ENCODE measurements around the gene TRAF3IP3.

DNA sequence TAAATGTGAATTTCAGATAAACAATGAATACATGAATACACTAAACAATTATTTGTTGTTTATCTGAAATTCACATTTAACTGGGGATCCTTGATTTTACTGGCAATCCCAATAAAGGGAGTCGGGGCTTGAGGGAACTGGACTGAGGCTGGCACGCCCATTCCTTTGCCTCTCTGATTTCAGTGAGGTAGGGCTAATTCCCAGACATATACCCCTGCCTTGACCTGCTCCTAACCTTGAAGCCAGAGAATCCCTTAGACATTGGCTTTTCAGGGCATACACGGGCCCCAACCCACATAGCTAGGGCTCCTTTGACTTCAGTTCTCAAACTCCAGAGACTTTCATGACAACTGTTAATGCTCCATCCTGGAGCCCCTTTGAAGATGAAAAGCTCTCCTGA, 61.1 kb downstream of the TRAF3IP3 start:
- TF ChIP-seq, protein P1, sequence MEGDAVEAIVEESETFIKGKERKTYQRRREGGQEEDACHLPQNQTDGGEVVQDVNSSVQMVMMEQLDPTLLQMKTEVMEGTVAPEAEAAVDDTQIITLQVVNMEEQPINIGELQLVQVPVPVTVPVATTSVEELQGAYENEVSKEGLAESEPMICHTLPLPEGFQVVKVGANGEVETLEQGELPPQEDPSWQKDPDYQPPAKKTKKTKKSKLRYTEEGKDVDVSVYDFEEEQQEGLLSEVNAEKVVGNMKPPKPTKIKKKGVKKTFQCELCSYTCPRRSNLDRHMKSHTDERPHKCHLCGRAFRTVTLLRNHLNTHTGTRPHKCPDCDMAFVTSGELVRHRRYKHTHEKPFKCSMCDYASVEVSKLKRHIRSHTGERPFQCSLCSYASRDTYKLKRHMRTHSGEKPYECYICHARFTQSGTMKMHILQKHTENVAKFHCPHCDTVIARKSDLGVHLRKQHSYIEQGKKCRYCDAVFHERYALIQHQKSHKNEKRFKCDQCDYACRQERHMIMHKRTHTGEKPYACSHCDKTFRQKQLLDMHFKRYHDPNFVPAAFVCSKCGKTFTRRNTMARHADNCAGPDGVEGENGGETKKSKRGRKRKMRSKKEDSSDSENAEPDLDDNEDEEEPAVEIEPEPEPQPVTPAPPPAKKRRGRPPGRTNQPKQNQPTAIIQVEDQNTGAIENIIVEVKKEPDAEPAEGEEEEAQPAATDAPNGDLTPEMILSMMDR (IDR thresholded peaks at IDR 0.05; ENCODE audit: poor library complexity, severe bottlenecking), result no peak
- no peak for TF ChIP-seq EZH2 (IDR thresholded peaks at IDR 0.05; ENCODE audit: borderline replicate concordance, insufficient read depth, low read length, poor library complexity, severe bottlenecking)
- TF ChIP-seq SMC3 (conservative IDR thresholded peaks at IDR 0.05; ENCODE audit: poor library complexity), result no peak
- TF ChIP-seq, protein P2, sequence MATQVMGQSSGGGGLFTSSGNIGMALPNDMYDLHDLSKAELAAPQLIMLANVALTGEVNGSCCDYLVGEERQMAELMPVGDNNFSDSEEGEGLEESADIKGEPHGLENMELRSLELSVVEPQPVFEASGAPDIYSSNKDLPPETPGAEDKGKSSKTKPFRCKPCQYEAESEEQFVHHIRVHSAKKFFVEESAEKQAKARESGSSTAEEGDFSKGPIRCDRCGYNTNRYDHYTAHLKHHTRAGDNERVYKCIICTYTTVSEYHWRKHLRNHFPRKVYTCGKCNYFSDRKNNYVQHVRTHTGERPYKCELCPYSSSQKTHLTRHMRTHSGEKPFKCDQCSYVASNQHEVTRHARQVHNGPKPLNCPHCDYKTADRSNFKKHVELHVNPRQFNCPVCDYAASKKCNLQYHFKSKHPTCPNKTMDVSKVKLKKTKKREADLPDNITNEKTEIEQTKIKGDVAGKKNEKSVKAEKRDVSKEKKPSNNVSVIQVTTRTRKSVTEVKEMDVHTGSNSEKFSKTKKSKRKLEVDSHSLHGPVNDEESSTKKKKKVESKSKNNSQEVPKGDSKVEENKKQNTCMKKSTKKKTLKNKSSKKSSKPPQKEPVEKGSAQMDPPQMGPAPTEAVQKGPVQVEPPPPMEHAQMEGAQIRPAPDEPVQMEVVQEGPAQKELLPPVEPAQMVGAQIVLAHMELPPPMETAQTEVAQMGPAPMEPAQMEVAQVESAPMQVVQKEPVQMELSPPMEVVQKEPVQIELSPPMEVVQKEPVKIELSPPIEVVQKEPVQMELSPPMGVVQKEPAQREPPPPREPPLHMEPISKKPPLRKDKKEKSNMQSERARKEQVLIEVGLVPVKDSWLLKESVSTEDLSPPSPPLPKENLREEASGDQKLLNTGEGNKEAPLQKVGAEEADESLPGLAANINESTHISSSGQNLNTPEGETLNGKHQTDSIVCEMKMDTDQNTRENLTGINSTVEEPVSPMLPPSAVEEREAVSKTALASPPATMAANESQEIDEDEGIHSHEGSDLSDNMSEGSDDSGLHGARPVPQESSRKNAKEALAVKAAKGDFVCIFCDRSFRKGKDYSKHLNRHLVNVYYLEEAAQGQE (IDR thresholded peaks at IDR 0.05; ENCODE audit: borderline replicate concordance), result no peak
- TF ChIP-seq MXI1 (conservative IDR thresholded peaks at IDR 0.05; ENCODE audit: poor library complexity, severe bottlenecking), result no peak
- TF ChIP-seq RAD21 (conservative IDR thresholded peaks at IDR 0.05), result no peak
- no peak for TF ChIP-seq EP300 (conservative IDR thresholded peaks at IDR 0.05; ENCODE audit: poor library complexity, severe bottlenecking)

All from neural cell (in vitro differentiated cells).